HG02884 (cell line): ENCODE results near the gene HRG.

Experiments used
- ATAC-seq: cut with Tn5 transposase; IDR thresholded peaks from one replicate; pipeline ENCODE4 v1.9.1; 2021; ENCODE audit warnings: mild to moderate bottlenecking, moderate library complexity; ENCODE audit not compliant: unreplicated experiment

HRG gene

DNA sequence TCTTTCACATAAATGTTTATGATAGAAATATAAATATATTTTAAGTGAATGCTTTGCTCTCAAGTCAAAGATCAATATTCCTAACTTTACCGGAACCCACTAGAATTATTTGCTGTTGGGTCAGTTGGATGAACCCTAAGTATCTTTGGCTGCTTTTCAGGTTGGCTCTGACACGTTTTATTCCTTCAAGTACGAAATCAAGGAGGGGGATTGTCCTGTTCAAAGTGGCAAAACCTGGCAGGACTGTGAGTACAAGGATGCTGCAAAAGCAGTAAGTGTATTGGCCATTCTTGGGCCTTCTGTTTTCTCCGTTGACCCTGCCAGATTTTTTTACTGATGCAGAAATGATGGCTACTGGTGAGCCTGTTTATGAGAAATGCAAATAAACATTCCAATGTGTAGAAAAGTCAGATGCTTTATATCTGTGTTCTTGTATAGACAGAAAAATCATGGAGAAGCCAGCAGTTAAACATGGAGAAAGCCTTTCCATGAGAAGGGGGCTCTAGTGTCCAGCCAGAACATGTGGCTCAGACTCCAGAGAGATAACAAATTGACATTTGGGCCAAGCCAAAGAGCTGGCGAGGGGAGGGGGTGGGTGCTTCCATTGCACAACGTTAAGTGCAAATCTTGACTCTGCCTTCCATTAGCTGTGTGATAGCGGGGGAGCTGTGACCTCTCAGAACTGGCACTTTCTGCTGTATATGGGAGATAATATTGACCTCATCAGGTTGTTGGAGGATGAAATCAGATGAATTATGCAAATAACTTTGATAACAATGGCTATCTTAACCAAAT is 54.3 kb downstream of the HRG start:
- ATAC-seq = no peak

DNA sequence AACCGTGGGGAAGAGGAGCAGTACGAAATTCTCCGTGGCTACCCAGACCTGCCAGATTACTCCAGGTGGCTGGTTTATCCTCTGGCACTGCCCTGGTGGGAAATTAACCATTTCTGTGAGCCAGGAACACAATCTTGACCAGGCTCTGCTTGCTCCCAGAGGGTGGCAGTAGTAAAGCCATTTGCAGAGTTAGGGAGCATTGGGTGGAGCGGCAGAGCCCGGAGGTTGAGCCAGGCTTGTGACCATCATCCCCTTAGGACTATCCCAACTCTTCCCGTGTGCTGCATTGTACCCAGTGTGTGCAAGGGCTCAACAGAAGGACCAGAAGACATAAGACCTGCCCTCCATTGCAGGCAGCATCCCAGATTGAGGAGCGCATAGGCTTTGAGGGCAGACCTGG is 56.6 kb downstream of the HRG start:
- no peak for ATAC-seq

GRCh38 chr3:186724911-186725310 is 59.1 kb downstream of the HRG start:
- ATAC-seq = no peak
